Measurements from ENCODE around the gene CSF3R. TPM values are rescaled to one million over a fixed set of nuclear protein-coding genes. Genes with fewer than 3 reads are reported as not detected.

Gene CSF3R
- 0.32 TPM in 1 of 2 replicates, not detected in the other for total RNA-seq

DNA sequence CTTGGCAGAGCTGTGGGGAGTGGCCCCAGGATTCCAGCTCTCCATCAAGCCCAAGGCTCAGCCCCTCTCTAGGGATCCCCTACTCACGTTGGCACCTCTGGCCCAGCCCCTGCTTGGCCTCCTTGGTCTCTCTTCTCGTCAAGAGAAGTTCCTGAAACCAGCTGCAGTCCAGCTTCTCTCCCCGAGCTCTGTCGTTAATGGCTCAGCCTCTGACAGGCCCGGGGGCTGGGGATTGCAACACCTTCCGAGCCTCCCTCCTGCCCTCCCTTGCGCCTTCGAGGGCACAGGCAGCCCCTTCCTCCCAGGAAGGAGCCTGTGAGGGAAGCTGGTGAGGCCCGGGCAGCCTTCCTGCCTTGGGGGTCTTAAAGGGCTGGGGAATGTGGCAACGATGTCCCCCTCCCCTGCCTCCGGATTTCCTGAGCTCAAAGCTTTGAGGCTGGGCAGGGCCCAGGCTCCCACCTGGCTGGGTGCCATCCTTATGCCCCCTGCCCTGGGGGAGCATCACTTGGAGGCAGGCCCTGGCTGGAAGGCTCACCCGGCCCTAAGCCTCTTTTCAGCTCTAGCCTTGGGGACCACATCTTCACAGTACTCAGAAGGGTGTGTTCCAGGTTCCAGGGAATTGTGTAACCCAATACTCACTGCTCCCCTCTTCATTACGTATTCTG lies at the start of gene CSF3R:
TSS of gene CSF3R (minus strand) at position 190 of the 665 bp plus-strand sequence. CDS start 3,417 bp downstream, outside the sequence.
- DNase-seq (ENCODE audit: low read depth), result peak; percentile 21
- TF ChIP-seq, protein P1, sequence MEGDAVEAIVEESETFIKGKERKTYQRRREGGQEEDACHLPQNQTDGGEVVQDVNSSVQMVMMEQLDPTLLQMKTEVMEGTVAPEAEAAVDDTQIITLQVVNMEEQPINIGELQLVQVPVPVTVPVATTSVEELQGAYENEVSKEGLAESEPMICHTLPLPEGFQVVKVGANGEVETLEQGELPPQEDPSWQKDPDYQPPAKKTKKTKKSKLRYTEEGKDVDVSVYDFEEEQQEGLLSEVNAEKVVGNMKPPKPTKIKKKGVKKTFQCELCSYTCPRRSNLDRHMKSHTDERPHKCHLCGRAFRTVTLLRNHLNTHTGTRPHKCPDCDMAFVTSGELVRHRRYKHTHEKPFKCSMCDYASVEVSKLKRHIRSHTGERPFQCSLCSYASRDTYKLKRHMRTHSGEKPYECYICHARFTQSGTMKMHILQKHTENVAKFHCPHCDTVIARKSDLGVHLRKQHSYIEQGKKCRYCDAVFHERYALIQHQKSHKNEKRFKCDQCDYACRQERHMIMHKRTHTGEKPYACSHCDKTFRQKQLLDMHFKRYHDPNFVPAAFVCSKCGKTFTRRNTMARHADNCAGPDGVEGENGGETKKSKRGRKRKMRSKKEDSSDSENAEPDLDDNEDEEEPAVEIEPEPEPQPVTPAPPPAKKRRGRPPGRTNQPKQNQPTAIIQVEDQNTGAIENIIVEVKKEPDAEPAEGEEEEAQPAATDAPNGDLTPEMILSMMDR (IDR thresholded peaks at IDR 0.05; ENCODE audit: insufficient read depth, low read depth, low read length), result no peak
- peak within 1 kb of the TSS; percentile 36 for H3K4me3 ChIP-seq (ENCODE audit: low read depth, low read length)

- no peak overlapping the region for H3K4me3 ChIP-seq (ENCODE audit: low read depth, low read length)
- TF ChIP-seq, protein P1 (IDR thresholded peaks at IDR 0.05; ENCODE audit: insufficient read depth, low read depth, low read length), result no peak
- no peak for DNase-seq (ENCODE audit: low read depth)
Measured at GRCh38 chr1:36531833-36532232, 49.1 kb upstream of the CSF3R start.

- DNase-seq (ENCODE audit: low read depth), result no peak
- TF ChIP-seq, protein P1 (IDR thresholded peaks at IDR 0.05; ENCODE audit: insufficient read depth, low read depth, low read length), result no peak
- no peak overlapping the region for H3K4me3 ChIP-seq (ENCODE audit: low read depth, low read length)
Measured at GRCh38 chr1:36530791-36531190, 48.1 kb upstream of the CSF3R start.

DNA sequence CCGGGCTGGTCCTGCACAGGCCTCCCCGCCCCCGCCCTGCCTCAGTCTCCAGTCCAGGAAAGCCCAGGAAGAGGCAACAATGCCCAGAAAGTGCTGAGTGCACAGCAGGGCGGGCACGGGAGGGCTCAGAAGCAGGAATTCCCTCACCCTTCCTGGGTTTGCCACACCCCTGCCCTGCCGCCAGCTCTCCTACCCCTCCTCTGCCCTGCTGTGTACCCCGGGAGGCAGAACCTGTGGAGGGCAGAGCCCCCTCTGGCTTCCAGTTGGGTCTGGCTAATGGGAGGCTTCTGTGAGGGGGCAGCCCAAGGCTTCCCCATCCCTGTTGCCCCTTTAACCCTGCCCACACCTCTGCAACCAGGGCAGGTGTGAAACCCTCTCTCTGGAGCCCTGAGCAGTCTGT lies 47.5 kb upstream of the CSF3R start:
- DNase-seq (ENCODE audit: low read depth), result no peak

DNA sequence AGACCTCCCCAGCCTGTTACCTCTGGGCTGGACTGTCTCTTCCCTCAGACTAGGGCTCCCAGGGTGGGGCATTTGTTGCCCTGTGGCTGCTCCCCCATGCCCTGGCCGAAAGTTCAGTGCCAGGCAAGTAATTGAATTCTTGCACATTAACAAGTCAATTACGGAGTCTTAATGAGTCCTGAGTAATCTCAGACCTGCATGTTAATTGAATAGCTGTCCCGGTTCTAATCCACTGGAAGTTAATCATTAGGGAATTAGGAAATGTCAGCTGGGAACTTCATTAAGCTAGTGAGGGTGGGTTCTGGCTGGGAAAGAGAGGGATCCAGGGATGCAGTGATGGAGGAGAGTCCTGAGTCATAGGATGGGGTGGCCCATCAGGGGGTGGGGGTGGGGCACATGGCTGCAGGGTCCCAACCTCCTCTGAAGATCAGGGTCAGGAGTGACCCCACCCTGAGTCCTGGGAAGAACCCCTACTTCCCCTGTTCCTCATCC lies 47.1 kb upstream of the CSF3R start:
- no peak overlapping the region for H3K4me3 ChIP-seq (ENCODE audit: low read depth, low read length)
- TF ChIP-seq, protein P1 (IDR thresholded peaks at IDR 0.05; ENCODE audit: insufficient read depth, low read depth, low read length), result no peak
- DNase-seq (ENCODE audit: low read depth), result no peak

More for the DNA sequence above, 47.5 kb upstream of the CSF3R start:
- no peak overlapping the region for H3K4me3 ChIP-seq (ENCODE audit: low read depth, low read length)
- TF ChIP-seq, protein P1 (IDR thresholded peaks at IDR 0.05; ENCODE audit: insufficient read depth, low read depth, low read length), result no peak

- no peak for DNase-seq (ENCODE audit: low read depth)
- no peak overlapping the region for H3K4me3 ChIP-seq (ENCODE audit: low read depth, low read length)
- TF ChIP-seq, protein P1 (IDR thresholded peaks at IDR 0.05; ENCODE audit: insufficient read depth, low read depth, low read length), result no peak
Measured at GRCh38 chr1:36528361-36529349, 45.9 kb upstream of the CSF3R start.

All from fibroblast of villous mesenchyme (primary cell).